ENCODE measurements around the gene SLC9A9.

Gene SLC9A9

GRCh38 chr3:143644370-143645089 is 203.7 kb downstream of the SLC9A9 start:
- DNase-seq (ENCODE audit: low spot score) = peak; percentile 13

- no peak for DNase-seq (ENCODE audit: low spot score)
Measured at GRCh38 chr3:143643905-143644304, 204.4 kb downstream of the SLC9A9 start.

GRCh38 chr3:143640774-143641173 is 207.5 kb downstream of the SLC9A9 start:
- no peak for DNase-seq (ENCODE audit: low spot score)

GRCh38 chr3:143637133-143637532 is 211.1 kb downstream of the SLC9A9 start:
- no peak for DNase-seq (ENCODE audit: low spot score)

GRCh38 chr3:143634991-143635390 is 213.3 kb downstream of the SLC9A9 start:
- no peak for DNase-seq (ENCODE audit: low spot score)

GRCh38 chr3:143634427-143634826 is 213.8 kb downstream of the SLC9A9 start:
- no peak for DNase-seq (ENCODE audit: low spot score)

- no peak for DNase-seq (ENCODE audit: low spot score)
Measured at GRCh38 chr3:143633816-143634215, 214.5 kb downstream of the SLC9A9 start.

- DNase-seq (ENCODE audit: low spot score) = no peak
Measured at GRCh38 chr3:143629726-143630125, 218.5 kb downstream of the SLC9A9 start.

GRCh38 chr3:143628971-143629370 is 219.3 kb downstream of the SLC9A9 start:
- no peak for DNase-seq (ENCODE audit: low spot score)

GRCh38 chr3:143627336-143627735 is 220.9 kb downstream of the SLC9A9 start:
- DNase-seq (ENCODE audit: low spot score) = no peak

GRCh38 chr3:143619231-143619630 is 229.0 kb downstream of the SLC9A9 start:
- no peak for DNase-seq (ENCODE audit: low spot score)

GRCh38 chr3:143617050-143617449 is 231.2 kb downstream of the SLC9A9 start:
- no peak for DNase-seq (ENCODE audit: low spot score)

GRCh38 chr3:143613226-143613625 is 235.0 kb downstream of the SLC9A9 start:
- DNase-seq (ENCODE audit: low spot score) = no peak

GRCh38 chr3:143612541-143612940 is 235.7 kb downstream of the SLC9A9 start:
- no peak for DNase-seq (ENCODE audit: low spot score)

- DNase-seq (ENCODE audit: low spot score) = no peak
Measured at GRCh38 chr3:143608966-143609365, 239.3 kb downstream of the SLC9A9 start.

GRCh38 chr3:143605233-143605950 is 242.9 kb downstream of the SLC9A9 start:
- DNase-seq (ENCODE audit: low spot score) = no peak

- DNase-seq (ENCODE audit: low spot score) = no peak
Measured at GRCh38 chr3:143604402-143605185, 243.7 kb downstream of the SLC9A9 start.

GRCh38 chr3:143603774-143604173 is 244.5 kb downstream of the SLC9A9 start:
- no peak for DNase-seq (ENCODE audit: low spot score)

GRCh38 chr3:143601723-143602484 is 246.4 kb downstream of the SLC9A9 start:
- no peak for DNase-seq (ENCODE audit: low spot score)

- no peak for DNase-seq (ENCODE audit: low spot score)
Measured at GRCh38 chr3:143600756-143601718, 247.2 kb downstream of the SLC9A9 start.

All from HuH-7 (cell line).